Measurements from ENCODE around the gene NT5DC1.

Gene NT5DC1

GRCh38 chr6:116206231-116206903, 105.7 kb downstream of the NT5DC1 start:
- Mint-ChIP-seq H3K27me3 (no peaks in the 10 kb centered on the region), H3K4me1 (peaks cover 2% of the 10 kb centered on the region), H3K27ac (no peak overlapping the region), H3K9me3 (no peaks in the 10 kb centered on the region), H3K4me3 (no peak overlapping the region), H3K36me3 (no peaks in the 10 kb centered on the region)
- DNase-seq (ENCODE audit: low spot score in 2 of 2) (no peak), ATAC-seq (ENCODE audit: low read depth) (no peak)

DNA sequence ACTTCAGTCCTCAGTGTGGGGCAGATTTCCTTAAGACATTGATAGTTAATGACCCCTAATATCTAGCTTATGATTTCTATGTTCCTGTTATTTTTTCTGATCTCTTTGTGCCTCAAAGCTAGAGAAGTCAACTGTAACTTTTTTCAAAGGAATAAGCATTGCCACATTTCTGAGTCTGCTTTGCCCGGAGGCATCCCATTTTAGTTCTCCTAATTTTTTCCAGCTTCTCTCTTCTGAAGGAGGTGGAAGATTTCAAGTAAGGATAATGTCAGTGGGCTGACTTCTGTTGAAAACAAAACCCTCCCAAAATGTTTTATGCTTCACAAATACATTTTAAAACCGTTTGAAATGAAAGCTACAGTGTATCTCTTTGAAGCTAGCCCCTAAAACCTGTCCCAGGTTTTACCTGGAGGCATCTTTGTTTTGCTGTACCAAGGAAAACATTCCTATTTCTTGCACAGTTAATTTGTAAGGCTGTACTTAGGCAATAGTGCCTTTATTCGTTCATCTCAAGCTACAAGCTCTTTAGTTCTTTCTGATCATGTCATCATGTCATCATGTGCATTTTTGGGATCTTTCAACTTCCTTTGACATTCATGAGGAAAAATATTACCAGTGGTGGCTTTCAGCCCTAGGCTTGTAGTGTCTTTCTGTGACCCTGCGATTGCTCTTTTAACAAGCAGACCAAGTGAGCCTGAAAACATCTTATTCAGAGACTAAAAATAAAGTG, 107.6 kb downstream of the NT5DC1 start:
- Mint-ChIP-seq H3K27me3 (no peaks in the 10 kb centered on the region), H3K27ac (no peak overlapping the region), H3K9me3 (no peaks in the 10 kb centered on the region), H3K4me3 (no peak overlapping the region), H3K36me3 (no peaks in the 10 kb centered on the region), H3K4me1 (peaks cover 2% of the 10 kb centered on the region)
- DNase-seq (ENCODE audit: low spot score in 2 of 2): no peak
- no peak for ATAC-seq (ENCODE audit: low read depth)

DNA sequence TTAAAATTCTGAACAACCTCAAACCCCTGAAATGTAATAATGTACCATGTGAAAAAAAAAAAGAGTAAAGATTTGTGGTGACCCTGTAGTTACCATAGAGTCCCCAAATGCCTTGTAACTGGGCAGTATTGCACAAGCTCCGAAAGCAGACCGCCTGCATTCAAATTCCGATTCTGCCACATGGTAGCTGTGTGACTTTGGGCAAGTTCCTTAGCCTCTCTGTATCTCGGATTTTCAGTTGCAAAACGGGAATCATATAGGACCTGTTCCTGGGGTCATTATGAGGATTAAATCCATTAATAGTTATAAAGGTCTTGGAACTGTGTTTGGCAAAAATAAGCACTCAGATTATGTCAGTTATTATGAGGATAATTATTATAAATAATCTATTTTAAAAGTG, 109.7 kb downstream of the NT5DC1 start:
- Mint-ChIP-seq H3K4me3 (no peak overlapping the region), H3K9me3 (no peaks in the 10 kb centered on the region), H3K36me3 (peaks cover 2% of the 10 kb centered on the region), H3K27me3 (no peaks in the 10 kb centered on the region), H3K27ac (no peak overlapping the region), H3K4me1 (no peaks in the 10 kb centered on the region)
- no peak for ATAC-seq (ENCODE audit: low read depth)
- no peak for DNase-seq (ENCODE audit: low spot score in 2 of 2)

GRCh38 chr6:116210750-116211425, 110.2 kb downstream of the NT5DC1 start:
- H3K4me3 Mint-ChIP-seq: no peak overlapping the region
- ATAC-seq (ENCODE audit: low read depth) (no peak), DNase-seq (ENCODE audit: low spot score in 2 of 2) (no peak)
- H3K36me3 Mint-ChIP-seq: peaks cover 2% of the 10 kb centered on the region
- H3K27me3 Mint-ChIP-seq: no peaks in the 10 kb centered on the region
- H3K27ac Mint-ChIP-seq: peak overlapping the region; percentile 20
- no peaks in the 10 kb centered on the region for H3K9me3 Mint-ChIP-seq
- H3K4me1 Mint-ChIP-seq: no peaks in the 10 kb centered on the region

GRCh38 chr6:116214681-116215080, 114.0 kb downstream of the NT5DC1 start:
- no peaks in the 10 kb centered on the region for H3K4me1 Mint-ChIP-seq
- ATAC-seq (ENCODE audit: low read depth) (no peak), DNase-seq (ENCODE audit: low spot score in 2 of 2) (no peak)
- peaks cover 2% of the 10 kb centered on the region for H3K36me3 Mint-ChIP-seq
- no peaks in the 10 kb centered on the region for H3K27me3 Mint-ChIP-seq
- H3K27ac Mint-ChIP-seq: no peak overlapping the region
- H3K9me3 Mint-ChIP-seq: no peaks in the 10 kb centered on the region
- H3K4me3 Mint-ChIP-seq: no peak overlapping the region

GRCh38 chr6:116215414-116215813, 114.8 kb downstream of the NT5DC1 start:
- no peak for ATAC-seq (ENCODE audit: low read depth)
- Mint-ChIP-seq H3K27me3 (no peaks in the 10 kb centered on the region), H3K36me3 (peaks cover 2% of the 10 kb centered on the region), H3K27ac (no peak overlapping the region), H3K9me3 (no peaks in the 10 kb centered on the region), H3K4me1 (no peaks in the 10 kb centered on the region), H3K4me3 (no peak overlapping the region)
- DNase-seq (ENCODE audit: low spot score in 2 of 2): no peak

DNA sequence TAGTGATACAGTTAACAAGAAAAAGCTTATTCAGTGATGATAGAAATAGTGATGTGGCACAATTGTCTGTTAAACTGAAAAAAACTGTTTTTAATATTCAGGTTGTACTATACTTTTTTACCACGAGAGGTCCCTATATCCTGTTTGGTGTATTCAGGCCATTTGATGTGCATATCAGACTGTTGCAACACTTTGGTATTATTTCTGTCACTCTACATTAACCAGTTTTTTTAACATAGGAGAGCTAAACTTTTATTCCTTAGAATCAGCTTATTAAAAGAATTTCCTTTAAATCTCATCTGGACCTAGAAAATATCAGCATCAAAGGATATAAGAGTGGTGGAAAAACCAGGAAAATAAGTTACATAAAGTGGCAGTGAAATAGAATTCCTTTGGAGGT, 116.4 kb downstream of the NT5DC1 start:
- no peak overlapping the region for H3K27ac Mint-ChIP-seq
- peaks cover 2% of the 10 kb centered on the region for H3K36me3 Mint-ChIP-seq
- DNase-seq (ENCODE audit: low spot score in 2 of 2) (peak in 1 of 2 donors; percentile 14), ATAC-seq (ENCODE audit: low read depth) (peak; percentile 58)
- no peaks in the 10 kb centered on the region for H3K4me1 Mint-ChIP-seq
- H3K4me3 Mint-ChIP-seq: no peak overlapping the region
- H3K9me3 Mint-ChIP-seq: no peaks in the 10 kb centered on the region
- H3K27me3 Mint-ChIP-seq: no peaks in the 10 kb centered on the region

DNA sequence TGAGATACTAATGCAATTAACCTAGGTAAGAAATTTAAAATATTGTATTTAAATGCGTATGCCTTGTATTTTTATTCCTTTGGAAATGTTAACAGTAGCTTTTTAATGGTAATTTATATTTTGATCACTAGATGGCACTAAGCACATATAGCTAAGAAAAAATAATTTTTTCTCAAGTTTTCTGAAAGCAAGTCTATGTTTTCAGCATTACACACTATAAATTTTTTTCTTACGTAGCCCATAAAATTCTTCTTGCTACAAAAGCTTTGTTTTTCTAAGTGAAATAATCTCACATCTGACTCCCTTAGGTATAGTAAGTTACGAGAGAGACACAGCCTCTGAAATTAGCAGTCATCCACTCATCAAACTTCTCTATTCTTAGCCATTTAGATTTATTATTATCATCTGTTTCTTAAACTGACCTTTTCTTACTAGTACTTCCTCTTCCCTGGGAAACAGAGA, 117.5 kb downstream of the NT5DC1 start:
- H3K9me3 Mint-ChIP-seq: no peaks in the 10 kb centered on the region
- H3K4me3 Mint-ChIP-seq: no peak overlapping the region
- no peak overlapping the region for H3K27ac Mint-ChIP-seq
- DNase-seq (ENCODE audit: low spot score in 2 of 2) (peak in 1 of 2 donors; percentile 1), ATAC-seq (ENCODE audit: low read depth) (no peak)
- no peaks in the 10 kb centered on the region for H3K4me1 Mint-ChIP-seq
- peaks cover 2% of the 10 kb centered on the region for H3K36me3 Mint-ChIP-seq
- H3K27me3 Mint-ChIP-seq: no peaks in the 10 kb centered on the region

DNA sequence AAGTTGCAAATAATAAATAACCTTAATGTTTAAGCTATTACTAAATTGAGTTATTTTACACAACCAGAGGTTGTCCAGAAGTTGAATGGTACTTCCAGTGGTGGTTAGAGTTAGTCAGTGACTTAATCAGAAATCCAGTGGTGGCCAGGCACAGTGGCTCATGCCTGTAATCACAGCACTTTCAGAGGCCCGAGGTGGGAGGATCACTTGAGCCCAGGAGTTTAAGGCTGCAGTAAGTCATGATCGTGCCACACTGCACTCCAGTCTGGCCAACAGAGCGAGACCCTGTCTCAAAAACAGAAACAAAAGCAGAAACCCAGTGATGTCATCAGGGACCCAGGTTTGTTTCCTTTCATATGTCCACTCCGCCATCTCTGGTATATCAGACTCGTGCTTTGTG, 118.2 kb downstream of the NT5DC1 start:
- no peak overlapping the region for H3K27ac Mint-ChIP-seq
- no peaks in the 10 kb centered on the region for H3K4me1 Mint-ChIP-seq
- DNase-seq (ENCODE audit: low spot score in 2 of 2): no peak
- H3K36me3 Mint-ChIP-seq: peaks cover 5% of the 10 kb centered on the region
- H3K4me3 Mint-ChIP-seq: no peak overlapping the region
- ATAC-seq (ENCODE audit: low read depth): no peak
- H3K9me3 Mint-ChIP-seq: no peaks in the 10 kb centered on the region
- no peaks in the 10 kb centered on the region for H3K27me3 Mint-ChIP-seq

DNA sequence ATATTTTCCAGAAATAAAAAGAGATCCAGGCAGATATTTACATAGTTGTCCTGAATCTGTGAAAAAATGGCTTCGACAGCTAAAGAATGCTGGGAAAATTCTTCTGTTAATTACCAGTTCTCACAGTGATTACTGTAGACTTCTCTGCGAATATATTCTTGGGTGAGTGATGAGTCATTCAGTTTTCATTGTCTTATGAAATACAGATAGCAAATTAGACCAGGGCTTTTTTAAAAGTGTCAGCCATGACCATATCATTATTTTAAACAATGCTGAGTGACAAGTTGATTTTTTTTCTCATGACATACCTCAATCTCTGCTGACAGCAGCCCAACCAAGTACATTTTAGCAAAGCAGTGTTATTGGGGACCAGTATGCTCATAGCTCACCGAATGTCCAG, 120.4 kb downstream of the NT5DC1 start:
- DNase-seq (ENCODE audit: low spot score in 2 of 2): no peak
- Mint-ChIP-seq H3K9me3 (no peaks in the 10 kb centered on the region), H3K27me3 (no peaks in the 10 kb centered on the region), H3K27ac (no peak overlapping the region), H3K36me3 (peaks cover 12% of the 10 kb centered on the region), H3K4me3 (no peak overlapping the region), H3K4me1 (peaks cover 3% of the 10 kb centered on the region)
- no peak for ATAC-seq (ENCODE audit: low read depth)

GRCh38 chr6:116221911-116222310, 121.3 kb downstream of the NT5DC1 start:
- peaks cover 12% of the 10 kb centered on the region for H3K36me3 Mint-ChIP-seq
- ATAC-seq (ENCODE audit: low read depth) (no peak), DNase-seq (ENCODE audit: low spot score in 2 of 2) (no peak)
- no peak overlapping the region for H3K27ac Mint-ChIP-seq
- H3K4me3 Mint-ChIP-seq: no peak overlapping the region
- H3K4me1 Mint-ChIP-seq: peaks cover 3% of the 10 kb centered on the region
- H3K27me3 Mint-ChIP-seq: no peaks in the 10 kb centered on the region
- no peaks in the 10 kb centered on the region for H3K9me3 Mint-ChIP-seq

- no peak overlapping the region for H3K4me3 Mint-ChIP-seq
Observed at GRCh38 chr6:116223355-116223754, 122.7 kb downstream of the NT5DC1 start.

DNA sequence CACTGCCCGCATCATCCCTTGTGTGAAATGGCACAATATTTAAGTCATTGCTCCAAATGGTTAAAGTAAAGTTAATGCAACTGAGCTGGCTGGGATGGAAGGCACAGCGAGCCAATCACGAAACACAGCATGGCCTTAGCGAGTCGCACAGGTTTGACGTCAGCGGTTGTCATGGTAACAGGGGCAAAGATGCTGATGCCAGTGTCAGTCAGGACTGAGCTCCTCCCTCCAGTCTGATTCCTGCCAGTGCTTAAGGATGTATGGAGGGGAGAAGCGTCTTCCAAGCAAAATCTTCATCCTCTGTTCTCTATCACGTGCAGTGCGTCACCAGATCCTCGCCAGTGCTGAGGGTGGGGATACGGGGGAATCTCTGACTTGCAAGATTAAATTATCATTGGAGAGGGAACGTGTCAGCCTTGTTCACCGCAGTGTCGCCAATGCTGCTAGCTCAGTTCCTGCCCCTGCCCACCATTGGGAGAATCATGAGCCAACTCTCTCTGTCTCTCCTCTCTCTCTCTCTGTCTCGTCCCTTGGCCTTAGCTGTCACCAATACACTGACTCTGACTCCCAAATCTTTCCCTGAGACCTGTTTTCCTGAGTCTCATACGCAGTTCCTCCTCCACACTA, 128.7 kb downstream of the NT5DC1 start:
- Mint-ChIP-seq H3K36me3 (peaks cover 18% of the 10 kb centered on the region), H3K9me3 (no peaks in the 10 kb centered on the region), H3K27me3 (no peaks in the 10 kb centered on the region), H3K4me3 (no peak overlapping the region), H3K4me1 (no peaks in the 10 kb centered on the region), H3K27ac (no peak overlapping the region)
- no peak for ATAC-seq (ENCODE audit: low read depth)
- DNase-seq (ENCODE audit: low spot score in 2 of 2): no peak

More at GRCh38 chr6:116223355-116223754, 122.7 kb downstream of the NT5DC1 start:
- ATAC-seq (ENCODE audit: low read depth) (no peak), DNase-seq (ENCODE audit: low spot score in 2 of 2) (no peak)
- H3K4me1 Mint-ChIP-seq: peaks cover 3% of the 10 kb centered on the region
- no peaks in the 10 kb centered on the region for H3K27me3 Mint-ChIP-seq
- peaks cover 12% of the 10 kb centered on the region for H3K36me3 Mint-ChIP-seq
- no peak overlapping the region for H3K27ac Mint-ChIP-seq
- no peaks in the 10 kb centered on the region for H3K9me3 Mint-ChIP-seq

DNA sequence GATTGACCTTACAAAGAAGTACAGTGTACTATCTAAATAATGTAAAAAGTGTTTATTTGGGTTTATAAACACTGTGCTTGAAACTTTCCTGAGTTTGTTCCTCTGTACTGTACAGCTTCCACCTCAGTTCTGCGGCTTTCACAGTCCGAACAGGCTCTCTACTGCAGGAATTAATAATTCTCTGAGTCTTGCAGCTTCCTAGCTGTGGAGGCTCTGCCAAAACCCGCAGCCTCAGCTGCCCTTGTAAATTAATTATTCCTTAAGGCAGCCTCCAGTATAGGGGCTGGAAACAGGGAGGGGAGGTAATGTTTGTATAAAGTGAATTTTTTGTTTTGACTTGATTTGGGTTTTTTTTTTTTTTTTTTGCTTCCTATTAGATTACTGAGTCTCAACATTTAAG, 134.0 kb downstream of the NT5DC1 start:
- no peaks in the 10 kb centered on the region for H3K27me3 Mint-ChIP-seq
- no peaks in the 10 kb centered on the region for H3K9me3 Mint-ChIP-seq
- DNase-seq (ENCODE audit: low spot score in 2 of 2) (no peak), ATAC-seq (ENCODE audit: low read depth) (no peak)
- peak overlapping the region; percentile 58 for H3K27ac Mint-ChIP-seq
- no peaks in the 10 kb centered on the region for H3K4me1 Mint-ChIP-seq
- peaks cover 12% of the 10 kb centered on the region for H3K36me3 Mint-ChIP-seq
- H3K4me3 Mint-ChIP-seq: no peak overlapping the region
